Sigmoid colon (tissue), 7 donors: ENCODE measurements around the gene ASAP2. TPM values are rescaled to one million over a fixed set of nuclear protein-coding genes. Genes with fewer than 3 reads are reported as not detected.
A peak's percentile ranks its signal among the peaks of the same experiment; 100 is the strongest.

Experiments
- DNase-seq: peaks from one replicate; pipeline ENCODE4 v3.0.0-alpha.2; 2019
- H3K27ac ChIP-seq, 4 donors: fragments of 200-600 bp; sonication (generic); one replicate each; pipeline ENCODE4 v1.5.1; 2016 to 2019; ENCODE audit warnings: mild to moderate bottlenecking in 1 of 4
- H3K27me3 ChIP-seq, 3 donors: fragments of 200-600 bp; sonication (generic); one replicate each; pipeline ENCODE4 v1.5.1; 2019; ENCODE audit warnings: mild to moderate bottlenecking in 1 of 3
- H3K36me3 ChIP-seq, 4 donors: fragments of 200-600 bp; sonication (generic); one replicate each; pipeline ENCODE4 v1.5.1; 2016 to 2019
- H3K4me1 ChIP-seq, 4 donors: fragments of 200-600 bp; sonication (generic); one replicate each; pipeline ENCODE4 v1.5.1; 2017 to 2019
- H3K4me3 ChIP-seq, 4 donors: fragments of 200-600 bp; sonication (generic); one replicate each; pipeline ENCODE4 v1.5.1; 2017 to 2019; ENCODE audit warnings: mild to moderate bottlenecking in 2 of 4, moderate library complexity in 1 of 4
- H3K9me3 ChIP-seq, 4 donors: fragments of 200-600 bp in 3 of 4; sonication (generic) in 3 of 4; one replicate each; pipeline versions ENCODE4 v1.5.1 to v1.6.1; 2013 to 2019
- EP300 ChIP-seq, 4 donors: sonication (generic); formaldehyde crosslinking; IDR thresholded peaks; one replicate each; pipeline ENCODE4 v1.6.1; 2017; ENCODE audit warnings: antibody characterized with exemption in 4 of 4
- POLR2A ChIP-seq, 2 donors: fragments of 450-650 bp; IDR thresholded peaks; one replicate each; pipeline ENCODE4 v1.6.1; 2016; ENCODE audit warnings: antibody characterized with exemption in 2 of 2, mild to moderate bottlenecking in 2 of 2, moderate library complexity in 2 of 2
- POLR2AphosphoS5 ChIP-seq, 4 donors: sonication (generic); formaldehyde crosslinking; IDR thresholded peaks; one replicate each; pipeline ENCODE4 v1.6.1; 2017; ENCODE audit warnings: antibody characterized with exemption in 4 of 4
- WGBS, 2 donors: extraction: QIAGEN DNeasy Blood & Tissue Kit; methylation state at CpG; one replicate each; pipeline ENCODE4 v1.1.7; 2013; 5-methylcytosine and 5-hydroxymethylcytosine counted together
- intact Hi-C: fragments of 100-400 bp; cut with DNase I; formaldehyde crosslinking; loops from one replicate; pipeline ENCODE4 v1.15.1; 2023
- polyA plus RNA-seq, 3 donors: library from polyadenylated mRNA; stranded (reverse); fragments of 200-250 nt; gene quantifications; one replicate each; pipeline ENCODE4 v1.2.3, GENCODE V29; 2013
- total RNA-seq, 4 donors: library from RNA; depleted of rRNA; stranded (reverse); fragments of >200 nt; gene quantifications; one replicate each; pipeline ENCODE4 v1.1.0, GENCODE V29; 2016
- TF ChIP-seq, protein P1 (sequence below), 4 experiments: fragments of 450-650 bp in 3 of 4; fragments of 200-600 bp in 1 of 4; IDR thresholded peaks; one replicate each; pipeline ENCODE4 v1.5.1; 2016 to 2019; ENCODE audit warnings: antibody characterized with exemption in 4 of 4, mild to moderate bottlenecking in 3 of 4, moderate library complexity in 2 of 4
- donor health status: healthy with polysubstance abuse.
- donor health status: Bipolar disorder and iron deficiency.
- donor health status: healthy.

ASAP2 gene
- total and polyA plus RNA-seq, 7 donors = 15.1 to 56.5 (median 25.8) TPM

DNA sequence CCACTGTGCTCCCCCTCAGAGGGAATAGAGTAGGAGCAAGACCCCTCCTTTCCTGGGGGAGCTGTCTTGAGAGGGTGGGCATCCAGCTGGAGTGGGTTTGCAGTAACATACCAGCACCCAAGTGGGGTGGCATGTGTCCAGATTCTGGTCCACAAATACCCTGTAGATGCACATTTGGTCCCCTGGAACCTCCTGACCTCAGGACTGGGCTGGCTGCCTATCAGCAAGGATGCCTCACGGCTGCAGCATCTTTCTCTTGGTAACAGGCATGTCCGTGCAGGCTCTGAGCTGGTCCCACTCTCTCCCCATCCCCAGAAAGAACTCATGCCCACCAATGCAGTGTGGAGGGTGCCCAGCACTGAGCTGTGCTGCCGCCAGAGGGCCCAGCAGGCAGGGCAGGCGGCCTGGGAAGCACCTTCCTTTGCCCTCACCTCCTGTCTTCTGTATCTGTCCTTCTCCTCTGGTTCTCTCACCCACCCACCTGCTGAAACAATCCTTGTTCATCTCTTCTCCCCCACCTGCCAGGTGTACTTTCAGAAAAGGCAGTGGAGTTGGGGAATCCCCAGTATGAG is 169.3 kb downstream of the ASAP2 start:
- intact Hi-C loops = no loop called here
- no peak for DNase-seq
- TF ChIP-seq EP300 (IDR thresholded peaks at IDR 0.05) = no peak
- TF ChIP-seq POLR2AphosphoS5 (IDR thresholded peaks at IDR 0.05) = no peak
- TF ChIP-seq, protein P1, sequence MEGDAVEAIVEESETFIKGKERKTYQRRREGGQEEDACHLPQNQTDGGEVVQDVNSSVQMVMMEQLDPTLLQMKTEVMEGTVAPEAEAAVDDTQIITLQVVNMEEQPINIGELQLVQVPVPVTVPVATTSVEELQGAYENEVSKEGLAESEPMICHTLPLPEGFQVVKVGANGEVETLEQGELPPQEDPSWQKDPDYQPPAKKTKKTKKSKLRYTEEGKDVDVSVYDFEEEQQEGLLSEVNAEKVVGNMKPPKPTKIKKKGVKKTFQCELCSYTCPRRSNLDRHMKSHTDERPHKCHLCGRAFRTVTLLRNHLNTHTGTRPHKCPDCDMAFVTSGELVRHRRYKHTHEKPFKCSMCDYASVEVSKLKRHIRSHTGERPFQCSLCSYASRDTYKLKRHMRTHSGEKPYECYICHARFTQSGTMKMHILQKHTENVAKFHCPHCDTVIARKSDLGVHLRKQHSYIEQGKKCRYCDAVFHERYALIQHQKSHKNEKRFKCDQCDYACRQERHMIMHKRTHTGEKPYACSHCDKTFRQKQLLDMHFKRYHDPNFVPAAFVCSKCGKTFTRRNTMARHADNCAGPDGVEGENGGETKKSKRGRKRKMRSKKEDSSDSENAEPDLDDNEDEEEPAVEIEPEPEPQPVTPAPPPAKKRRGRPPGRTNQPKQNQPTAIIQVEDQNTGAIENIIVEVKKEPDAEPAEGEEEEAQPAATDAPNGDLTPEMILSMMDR (IDR thresholded peaks at IDR 0.05) = no peak
- no peak for TF ChIP-seq POLR2A (IDR thresholded peaks at IDR 0.05)
- Histone ChIP-seq H3K27me3 (no peaks in the 10 kb centered on the region), H3K9me3 (no peaks in the 10 kb centered on the region), H3K36me3 (peaks cover 0 to 61% (median 7%) of the 10 kb centered on the region in 4 donors), H3K4me1 (peaks cover 0 to 27% (median 18%) of the 10 kb centered on the region in 4 donors), H3K27ac (no peak overlapping the region), H3K4me3 (no peak overlapping the region)
- 81 to 93% methylated on average over 4 of the region's 4 CpGs for WGBS, 2 donors

DNA sequence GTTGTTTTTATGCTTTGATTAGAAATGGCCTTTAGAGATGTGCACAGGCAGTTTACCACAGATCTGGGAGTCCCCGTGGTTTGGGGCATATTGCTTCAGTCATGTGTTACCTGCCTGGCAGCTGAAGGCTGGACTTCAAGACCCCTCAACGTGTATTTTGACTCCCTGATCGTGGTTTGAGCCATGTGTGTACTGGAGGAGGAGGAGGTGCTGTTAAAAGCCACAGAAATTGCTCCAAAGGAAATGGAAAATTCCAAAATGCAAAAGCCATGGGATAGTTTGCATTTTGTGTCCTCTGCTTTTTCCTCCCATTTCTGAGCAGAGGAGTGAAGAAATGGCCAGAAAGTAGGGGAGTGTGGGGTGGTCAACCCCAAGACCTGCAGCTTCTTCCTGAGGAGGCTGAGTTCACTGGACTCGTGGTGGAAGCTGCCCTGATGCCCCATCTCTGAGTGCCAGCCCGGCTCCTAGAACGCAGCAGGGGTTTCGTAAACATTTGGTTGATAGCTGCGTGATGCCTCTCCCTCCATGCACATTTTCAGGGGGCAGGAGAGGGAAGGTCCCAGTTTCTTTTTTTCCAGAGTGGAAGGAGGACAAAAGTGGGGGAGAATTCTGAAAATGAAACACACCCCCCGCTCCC is 171.0 kb downstream of the ASAP2 start:
- intact Hi-C loops = no loop called here
- Histone ChIP-seq H3K27ac (peak overlapping the region; percentile 60 to 72 (median 66)), H3K4me1 (peaks cover 0 to 34% (median 30%) of the 10 kb centered on the region in 4 donors), H3K36me3 (peaks cover 0 to 55% (median 7%) of the 10 kb centered on the region in 4 donors), H3K27me3 (no peaks in the 10 kb centered on the region), H3K4me3 (no peak overlapping the region), H3K9me3 (no peaks in the 10 kb centered on the region)
- TF ChIP-seq, protein P1 (IDR thresholded peaks at IDR 0.05) = no peak
- TF ChIP-seq POLR2AphosphoS5 (IDR thresholded peaks at IDR 0.05) = no peak
- 77 to 82% methylated on average over 9 of the region's 9 CpGs for WGBS, 2 donors
- DNase-seq = no peak

DNA sequence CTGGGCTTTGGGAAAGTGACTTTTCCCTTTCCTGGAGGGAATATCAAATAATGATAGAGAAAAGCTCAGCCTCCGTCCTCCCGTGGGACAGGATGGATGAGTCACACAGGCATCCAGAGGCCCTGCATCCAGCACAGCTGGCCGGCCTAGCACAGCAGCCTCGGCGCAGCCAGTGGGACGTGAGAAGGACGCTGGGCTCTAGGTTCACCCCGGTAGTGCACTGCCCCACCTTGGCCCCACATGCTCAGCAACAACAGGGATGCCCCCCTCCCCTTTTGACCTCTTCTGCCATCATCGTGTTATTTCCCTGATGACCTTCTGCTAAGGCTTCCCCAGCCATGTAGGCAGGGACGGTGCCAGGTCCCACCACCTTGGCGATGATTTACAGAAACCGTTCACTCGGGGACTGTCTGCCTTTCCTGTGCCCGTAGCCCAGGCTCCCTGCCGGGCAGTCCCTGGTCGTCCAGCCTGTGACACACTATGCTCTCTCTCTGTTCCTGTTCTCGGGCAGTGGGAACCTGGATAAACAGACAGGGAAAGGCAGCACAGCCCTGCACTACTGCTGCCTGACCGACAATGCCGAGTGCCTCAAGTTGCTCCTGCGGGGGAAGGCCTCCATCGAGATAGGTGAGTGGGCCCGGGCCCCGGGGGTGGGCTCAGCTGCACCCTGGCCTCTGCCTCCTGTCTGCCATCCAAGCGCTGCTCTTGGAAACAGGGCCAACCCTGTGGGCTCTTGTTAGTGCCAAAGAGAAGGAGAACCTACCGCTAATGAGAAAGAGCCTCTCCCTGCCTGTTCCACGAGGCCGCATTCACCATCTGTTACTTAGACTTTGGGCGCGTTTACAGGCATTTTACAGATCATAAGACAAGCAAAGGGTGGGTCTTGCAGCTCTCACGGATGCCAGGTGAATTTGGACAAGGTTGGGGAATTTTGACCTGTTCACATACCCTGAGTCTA is 172.1 kb downstream of the ASAP2 start:
- Histone ChIP-seq H3K4me1 (peaks cover 0 to 34% (median 30%) of the 10 kb centered on the region in 4 donors), H3K27me3 (no peaks in the 10 kb centered on the region), H3K9me3 (no peaks in the 10 kb centered on the region), H3K36me3 (peaks cover 0 to 49% (median 3%) of the 10 kb centered on the region in 4 donors), H3K27ac (peak overlapping the region; percentile 60 to 72 (median 66)), H3K4me3 (no peak overlapping the region)
- TF ChIP-seq POLR2AphosphoS5 (IDR thresholded peaks at IDR 0.05) = peak in 1 of 4 donors; percentile 31
- no peak for TF ChIP-seq POLR2A (IDR thresholded peaks at IDR 0.05)
- TF ChIP-seq, protein P1 (IDR thresholded peaks at IDR 0.05) = no peak
- peak; percentile 91 for DNase-seq
- intact Hi-C loops = no loop called here
- WGBS, 2 donors = 82 to 85% methylated on average over 30 of the region's 30 CpGs

DNA sequence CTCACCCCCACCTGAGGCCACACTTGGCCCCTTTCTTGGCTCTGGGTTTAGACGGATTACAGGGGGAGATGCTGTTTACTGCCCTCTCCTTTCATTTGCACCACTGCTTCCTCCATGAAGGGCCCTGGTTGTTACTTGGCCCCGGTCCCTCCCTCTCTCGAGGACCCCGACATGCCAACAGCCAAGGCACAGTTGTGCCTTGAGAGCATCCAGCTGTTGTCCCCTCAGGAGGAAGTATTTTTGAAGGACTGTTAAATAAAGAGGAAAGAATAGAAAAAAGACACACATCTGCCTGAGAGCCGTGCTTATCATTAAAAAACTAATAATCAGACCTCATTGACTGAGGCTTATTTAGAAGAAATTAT is 172.8 kb downstream of the ASAP2 start:
- Histone ChIP-seq H3K9me3 (no peaks in the 10 kb centered on the region), H3K27me3 (no peaks in the 10 kb centered on the region), H3K36me3 (peaks cover 0 to 47% (median 2%) of the 10 kb centered on the region in 4 donors), H3K27ac (peak overlapping the region in 3 of 4 donors; percentile 65 to 72 (median 66)), H3K4me3 (no peak overlapping the region), H3K4me1 (peaks cover 0 to 34% (median 30%) of the 10 kb centered on the region in 4 donors)
- WGBS, 2 donors = 88 to 91% methylated on average over 5 of the region's 5 CpGs
- intact Hi-C loops = no loop called here
- no peak for TF ChIP-seq POLR2A (IDR thresholded peaks at IDR 0.05)
- TF ChIP-seq EP300 (IDR thresholded peaks at IDR 0.05) = no peak
- TF ChIP-seq, protein P1 (IDR thresholded peaks at IDR 0.05) = no peak
- no peak for TF ChIP-seq POLR2AphosphoS5 (IDR thresholded peaks at IDR 0.05)
- DNase-seq = no peak
